ENCODE data around the gene SLC66A1. TPM values are rescaled to one million over a fixed set of nuclear protein-coding genes. Genes with fewer than 3 reads are reported as not detected.

The SLC66A1 gene
- total RNA-seq, 4 donors from 2014 or later, result 10.5 to 14.0 (median 12.5) TPM

- no peaks in the 10 kb centered on the region for H3K9me3 ChIP-seq
- 90% methylated on average over 9 of the region's 11 CpGs for WGBS
- H3K27ac ChIP-seq, result no peak overlapping the region
- H3K4me3 ChIP-seq, result no peak overlapping the region
- no peak for DNase-seq (ENCODE audit: low spot score in 2 of 2)
- no peak for TF ChIP-seq EP300 (IDR thresholded peaks at IDR 0.05)
- peaks cover 63% of the 10 kb centered on the region for H3K36me3 ChIP-seq
- peaks cover 14% of the 10 kb centered on the region for H3K4me1 ChIP-seq
- H3K27me3 ChIP-seq, result no peaks in the 10 kb centered on the region
Observed at GRCh38 chr1:19305880-19306279, 6.2 kb upstream of the SLC66A1 start.

DNA sequence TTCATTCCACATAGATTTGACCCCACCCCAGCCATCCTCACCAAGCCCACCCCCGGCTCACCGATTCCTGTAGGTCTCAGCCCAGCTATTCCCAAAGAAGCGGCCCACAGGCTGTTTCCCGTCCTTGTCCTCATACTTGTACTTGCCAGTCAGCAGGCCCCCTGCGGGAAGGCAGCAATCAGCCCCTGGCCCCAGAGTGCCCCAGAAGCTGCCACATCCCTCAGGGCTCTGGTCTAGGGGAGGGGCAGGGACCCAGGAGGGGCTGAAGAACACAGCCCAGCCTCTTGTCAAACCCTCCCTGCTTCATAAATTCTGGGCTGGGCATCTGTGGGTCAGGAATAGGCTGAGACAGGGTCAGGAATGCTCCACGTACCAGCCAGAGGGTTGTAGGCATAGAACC is 5.2 kb upstream of the SLC66A1 start:
- no peak overlapping the region for H3K4me3 ChIP-seq
- no peaks in the 10 kb centered on the region for H3K9me3 ChIP-seq
- 82% methylated on average over 5 of the region's 6 CpGs for WGBS
- H3K27me3 ChIP-seq, result no peaks in the 10 kb centered on the region
- DNase-seq (ENCODE audit: low spot score in 2 of 2), result no peak
- TF ChIP-seq, protein P1, sequence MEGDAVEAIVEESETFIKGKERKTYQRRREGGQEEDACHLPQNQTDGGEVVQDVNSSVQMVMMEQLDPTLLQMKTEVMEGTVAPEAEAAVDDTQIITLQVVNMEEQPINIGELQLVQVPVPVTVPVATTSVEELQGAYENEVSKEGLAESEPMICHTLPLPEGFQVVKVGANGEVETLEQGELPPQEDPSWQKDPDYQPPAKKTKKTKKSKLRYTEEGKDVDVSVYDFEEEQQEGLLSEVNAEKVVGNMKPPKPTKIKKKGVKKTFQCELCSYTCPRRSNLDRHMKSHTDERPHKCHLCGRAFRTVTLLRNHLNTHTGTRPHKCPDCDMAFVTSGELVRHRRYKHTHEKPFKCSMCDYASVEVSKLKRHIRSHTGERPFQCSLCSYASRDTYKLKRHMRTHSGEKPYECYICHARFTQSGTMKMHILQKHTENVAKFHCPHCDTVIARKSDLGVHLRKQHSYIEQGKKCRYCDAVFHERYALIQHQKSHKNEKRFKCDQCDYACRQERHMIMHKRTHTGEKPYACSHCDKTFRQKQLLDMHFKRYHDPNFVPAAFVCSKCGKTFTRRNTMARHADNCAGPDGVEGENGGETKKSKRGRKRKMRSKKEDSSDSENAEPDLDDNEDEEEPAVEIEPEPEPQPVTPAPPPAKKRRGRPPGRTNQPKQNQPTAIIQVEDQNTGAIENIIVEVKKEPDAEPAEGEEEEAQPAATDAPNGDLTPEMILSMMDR (IDR thresholded peaks at IDR 0.05), result no peak
- TF ChIP-seq POLR2A (IDR thresholded peaks at IDR 0.05) (no peak), POLR2AphosphoS5 (IDR thresholded peaks at IDR 0.05) (no peak), EP300 (IDR thresholded peaks at IDR 0.05) (no peak)
- peaks cover 62% of the 10 kb centered on the region for H3K36me3 ChIP-seq
- H3K27ac ChIP-seq, result no peak overlapping the region
- peaks cover 20% of the 10 kb centered on the region for H3K4me1 ChIP-seq

DNA sequence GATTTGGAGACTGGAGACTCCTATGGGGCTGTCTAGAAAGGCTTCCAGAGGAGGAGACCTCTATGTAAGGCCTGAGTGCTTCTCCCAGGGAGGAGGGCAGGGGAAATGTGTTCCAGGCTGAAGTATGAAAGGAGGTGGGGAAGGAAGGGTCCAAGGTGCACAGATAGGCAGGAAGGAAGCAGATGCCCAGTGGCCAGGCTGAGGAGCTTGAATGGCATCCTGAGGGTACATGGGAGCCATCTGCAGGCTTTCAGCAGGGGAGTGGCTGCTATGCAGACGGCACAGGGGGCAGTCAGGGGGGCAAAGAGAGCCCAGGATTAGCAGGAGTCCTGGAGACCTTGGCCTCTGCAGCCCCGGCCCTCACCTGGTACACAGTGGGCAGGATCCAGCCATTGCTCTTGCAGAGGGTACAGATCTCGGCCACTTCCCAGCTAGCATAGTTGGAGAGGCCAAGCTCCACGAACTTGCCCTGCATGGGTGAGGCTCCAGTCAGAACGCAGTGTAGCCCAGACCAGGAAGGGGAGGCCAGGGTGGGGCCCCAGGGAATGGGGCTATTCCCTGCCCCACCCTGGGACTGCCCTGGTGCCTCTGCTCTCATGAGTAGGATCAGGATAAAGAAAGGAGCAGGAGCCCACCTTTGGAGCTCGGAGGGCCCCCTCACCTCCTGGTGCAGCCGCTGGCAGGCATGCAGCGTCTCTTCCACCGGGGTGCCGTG is 4.2 kb upstream of the SLC66A1 start:
- Histone ChIP-seq H3K36me3 (peaks cover 54% of the 10 kb centered on the region), H3K27me3 (no peaks in the 10 kb centered on the region)
- DNase-seq (ENCODE audit: low spot score in 2 of 2), result no peak

DNA sequence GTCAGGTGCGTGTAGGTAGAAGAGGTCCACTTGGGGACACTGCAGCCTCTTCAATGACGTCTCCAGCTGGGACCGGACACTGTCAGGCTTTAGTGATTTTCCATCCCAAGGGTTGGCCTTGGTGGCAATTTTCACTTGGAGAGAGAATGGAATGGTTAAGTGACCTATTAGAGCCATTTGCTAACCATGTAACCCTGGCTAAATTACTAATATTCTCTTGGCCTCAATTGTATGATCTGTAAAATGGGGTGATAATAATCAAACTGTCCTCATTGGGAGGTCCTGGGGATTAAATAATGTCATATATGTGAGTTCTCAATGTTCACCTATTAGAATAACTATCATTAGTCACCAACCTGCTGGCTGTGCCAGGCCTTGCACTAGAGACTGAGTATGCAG is 3.6 kb upstream of the SLC66A1 start:
- 89% methylated on average over 3 of the region's 3 CpGs for whole genome bisulfite sequencing
- H3K36me3 ChIP-seq, result peaks cover 48% of the 10 kb centered on the region
- H3K9me3 ChIP-seq, result no peaks in the 10 kb centered on the region
- H3K27me3 ChIP-seq, result no peaks in the 10 kb centered on the region
- H3K27ac ChIP-seq, result no peak overlapping the region
- no peak overlapping the region for H3K4me3 ChIP-seq
- no peak for DNase-seq (ENCODE audit: low spot score in 2 of 2)
- TF ChIP-seq POLR2A (IDR thresholded peaks at IDR 0.05) (no peak), EP300 (IDR thresholded peaks at IDR 0.05) (no peak), POLR2AphosphoS5 (IDR thresholded peaks at IDR 0.05) (no peak)
- TF ChIP-seq, protein P1 (IDR thresholded peaks at IDR 0.05), result no peak
- H3K4me1 ChIP-seq, result peaks cover 33% of the 10 kb centered on the region

More for the DNA sequence above, 4.2 kb upstream of the SLC66A1 start:
- Histone ChIP-seq H3K4me3 (no peak overlapping the region), H3K9me3 (no peaks in the 10 kb centered on the region), H3K4me1 (peaks cover 27% of the 10 kb centered on the region), H3K27ac (no peak overlapping the region)
- TF ChIP-seq POLR2A (IDR thresholded peaks at IDR 0.05) (no peak), POLR2AphosphoS5 (IDR thresholded peaks at IDR 0.05) (no peak), EP300 (IDR thresholded peaks at IDR 0.05) (no peak)
- TF ChIP-seq, protein P1 (IDR thresholded peaks at IDR 0.05), result no peak
- WGBS, result 85% methylated on average over 9 of the region's 10 CpGs

DNA sequence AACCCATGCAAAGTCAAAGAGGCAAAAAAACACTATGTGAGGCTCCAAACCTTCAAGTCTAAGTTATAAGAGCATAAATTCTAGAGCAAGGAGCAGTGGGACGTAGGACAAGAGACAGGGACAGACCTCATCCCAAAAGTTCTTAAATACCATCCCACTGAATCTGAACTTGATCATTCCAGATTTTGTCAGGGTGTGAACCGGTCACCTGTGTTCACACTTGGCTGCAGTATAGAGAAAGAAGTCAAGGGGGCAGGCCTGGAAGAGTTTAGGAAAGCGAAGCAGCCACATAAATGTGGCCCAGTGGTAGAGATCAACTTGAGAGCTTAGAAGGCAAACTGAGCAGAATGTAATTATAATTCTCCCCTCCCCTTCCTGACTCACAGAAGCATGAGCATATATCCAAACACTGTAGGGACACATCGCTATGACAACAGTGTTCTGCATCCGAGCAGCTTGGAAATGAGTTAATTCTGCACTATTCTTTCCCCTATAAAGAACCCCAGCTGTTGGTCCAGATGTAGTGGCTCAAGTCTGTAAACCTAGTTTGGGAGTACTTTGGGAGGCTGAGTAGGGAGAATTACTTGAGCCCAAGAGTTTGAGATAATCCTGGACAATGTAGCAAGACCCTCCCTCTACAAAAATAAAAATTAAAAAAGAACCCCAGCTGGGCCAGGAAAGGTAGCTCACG is 2.9 kb upstream of the SLC66A1 start:
- peaks cover 41% of the 10 kb centered on the region for H3K36me3 ChIP-seq
- no peak overlapping the region for H3K27ac ChIP-seq
- no peaks in the 10 kb centered on the region for H3K27me3 ChIP-seq
- TF ChIP-seq POLR2A (IDR thresholded peaks at IDR 0.05), result no peak
- TF ChIP-seq, protein P1 (IDR thresholded peaks at IDR 0.05), result no peak
- TF ChIP-seq POLR2AphosphoS5 (IDR thresholded peaks at IDR 0.05), result no peak
- no peak for TF ChIP-seq EP300 (IDR thresholded peaks at IDR 0.05)
- H3K9me3 ChIP-seq, result no peaks in the 10 kb centered on the region
- WGBS, result 84% methylated on average over 6 of the region's 6 CpGs
- DNase-seq (ENCODE audit: low spot score in 2 of 2), result no peak
- no peak overlapping the region for H3K4me3 ChIP-seq
- peaks cover 40% of the 10 kb centered on the region for H3K4me1 ChIP-seq

All from suprapubic skin (tissue), 4 donors.